Ishikawa (cell line): ENCODE data around the gene PPP1R11.

ENCODE experiments used
- MAX ChIP-seq: IDR thresholded peaks from 2 replicates; pipeline ENCODE4 v1.6.1; 2012
- TAF1 ChIP-seq: IDR thresholded peaks from 2 replicates; pipeline ENCODE4 v1.6.1; 2012; ENCODE audit warnings: low read depth, mild to moderate bottlenecking

- TF ChIP-seq MAX = no peak
- TF ChIP-seq TAF1 = no peak
These were observed 44.4 kb downstream of the PPP1R11 start for GRCh38 chr6:30111266-30111856.
